Measurements from ENCODE around the gene KBTBD3. TPM values are rescaled to one million over a fixed set of nuclear protein-coding genes. Genes with fewer than 3 reads are reported as not detected.
A peak's percentile ranks its signal among the peaks of the same experiment; 100 is the strongest.

Gene KBTBD3
- total and polyA plus RNA-seq, 4 donors = 1.0 to 12.4 (median 2.4) TPM

DNA sequence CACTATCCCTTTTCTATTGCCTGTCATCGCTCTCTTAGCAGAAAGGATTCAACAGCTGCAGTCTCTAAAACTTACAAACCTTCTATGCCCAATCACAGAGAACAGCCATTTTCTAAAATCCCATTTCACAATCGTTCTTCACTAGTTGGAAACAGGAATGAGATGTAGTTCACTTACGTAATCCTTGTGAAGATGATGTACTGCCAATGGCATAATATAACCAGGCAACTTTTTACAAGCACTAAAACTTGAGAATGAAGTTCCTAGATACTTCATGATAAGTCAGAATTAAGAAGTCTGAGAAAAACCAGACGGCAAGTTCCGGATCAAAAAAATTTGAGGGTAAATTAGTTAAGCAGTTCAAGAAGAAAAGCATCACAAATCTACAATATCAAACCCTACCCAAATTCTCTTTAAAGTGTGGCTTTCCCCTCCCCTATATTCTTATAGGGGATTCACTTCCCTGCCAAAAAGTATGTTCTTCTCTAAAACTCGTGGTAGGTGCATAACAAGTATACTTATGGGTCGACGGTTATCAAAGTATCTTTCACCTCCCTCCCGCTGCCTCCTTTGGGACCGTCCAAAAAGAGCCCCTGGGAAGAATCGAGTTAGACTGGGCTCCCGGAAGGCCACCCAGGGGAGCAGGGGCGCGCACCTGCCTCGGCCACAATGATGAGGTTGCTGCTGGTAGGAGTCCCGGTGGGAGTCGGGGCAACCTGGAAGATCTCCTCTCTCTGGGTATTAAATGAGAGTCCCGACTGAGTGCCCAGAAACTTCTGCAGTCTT, 55.8 kb downstream of the KBTBD3 start:
- H3K36me3 ChIP-seq (ENCODE audit: control insufficient read depth in 4 of 4, insufficient read depth in 3 of 4, low read depth in 1 of 4, low read length in 3 of 4) = no peaks in the 10 kb centered on the region
- H3K27me3 ChIP-seq (ENCODE audit: control insufficient read depth in 4 of 4, insufficient read depth in 4 of 4, low read length in 3 of 4) = no peaks in the 10 kb centered on the region
- no peak for DNase-seq (ENCODE audit: low spot score)
- no peak overlapping the region for H3K9ac ChIP-seq (ENCODE audit: low read depth in 1 of 2, low read length in 2 of 2)
- WGBS = 20% methylated on average over 18 of the region's 18 CpGs
- peaks cover 2 to 15% (median 8%) of the 10 kb centered on the region in 4 donors for H3K4me1 ChIP-seq (ENCODE audit: control insufficient read depth in 4 of 4, insufficient read depth in 4 of 4, low read length in 3 of 4)
- no peaks in the 10 kb centered on the region for H3K9me3 ChIP-seq (ENCODE audit: control insufficient read depth in 4 of 4, low read length in 3 of 4)
- H3K4me3 ChIP-seq (ENCODE audit: low read depth in 1 of 3, low read length in 3 of 3) = peak overlapping the region; percentile 70 to 96 (median 90)
- TF ChIP-seq YY1 (IDR thresholded peaks at IDR 0.05) = peak; percentile 63
- TF ChIP-seq SP1 (IDR thresholded peaks at IDR 0.05) = no peak
- peak overlapping the region in 1 of 2 donors; percentile 46 for H3K27ac ChIP-seq (ENCODE audit: low read depth in 1 of 2, low read length in 2 of 2)

DNA sequence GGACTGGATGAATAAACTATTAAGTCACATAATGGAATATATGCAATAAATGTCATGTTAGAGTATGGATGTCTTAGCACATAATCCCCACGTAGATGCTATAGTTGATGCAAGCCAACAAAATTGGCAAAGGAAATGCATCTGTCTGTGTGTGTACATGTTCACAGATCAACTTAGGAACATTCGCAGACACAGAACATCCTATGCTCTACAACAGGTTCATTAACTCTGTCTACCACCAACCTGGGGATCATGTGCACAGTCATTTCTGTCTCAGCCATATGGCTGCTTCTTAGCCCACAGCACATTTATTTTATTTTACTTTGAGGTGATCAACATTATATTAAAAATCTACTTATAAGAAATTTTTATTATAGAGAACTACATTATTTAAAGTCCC, 60.1 kb downstream of the KBTBD3 start:
- no peak overlapping the region for H3K9ac ChIP-seq (ENCODE audit: low read depth in 1 of 2, low read length in 2 of 2)
- no peaks in the 10 kb centered on the region for H3K27me3 ChIP-seq (ENCODE audit: control insufficient read depth in 4 of 4, insufficient read depth in 4 of 4, low read length in 3 of 4)
- H3K4me1 ChIP-seq (ENCODE audit: control insufficient read depth in 4 of 4, insufficient read depth in 4 of 4, low read length in 3 of 4) = peaks cover 2 to 13% (median 8%) of the 10 kb centered on the region in 4 donors
- H3K9me3 ChIP-seq (ENCODE audit: control insufficient read depth in 4 of 4, low read length in 3 of 4) = no peaks in the 10 kb centered on the region
- no peak overlapping the region for H3K27ac ChIP-seq (ENCODE audit: low read depth in 1 of 2, low read length in 2 of 2)
- no peak for DNase-seq (ENCODE audit: low spot score)
- TF ChIP-seq REST (IDR thresholded peaks at IDR 0.05) = no peak
- TF ChIP-seq JUND (IDR thresholded peaks at IDR 0.05) = no peak
- TF ChIP-seq, protein P1, sequence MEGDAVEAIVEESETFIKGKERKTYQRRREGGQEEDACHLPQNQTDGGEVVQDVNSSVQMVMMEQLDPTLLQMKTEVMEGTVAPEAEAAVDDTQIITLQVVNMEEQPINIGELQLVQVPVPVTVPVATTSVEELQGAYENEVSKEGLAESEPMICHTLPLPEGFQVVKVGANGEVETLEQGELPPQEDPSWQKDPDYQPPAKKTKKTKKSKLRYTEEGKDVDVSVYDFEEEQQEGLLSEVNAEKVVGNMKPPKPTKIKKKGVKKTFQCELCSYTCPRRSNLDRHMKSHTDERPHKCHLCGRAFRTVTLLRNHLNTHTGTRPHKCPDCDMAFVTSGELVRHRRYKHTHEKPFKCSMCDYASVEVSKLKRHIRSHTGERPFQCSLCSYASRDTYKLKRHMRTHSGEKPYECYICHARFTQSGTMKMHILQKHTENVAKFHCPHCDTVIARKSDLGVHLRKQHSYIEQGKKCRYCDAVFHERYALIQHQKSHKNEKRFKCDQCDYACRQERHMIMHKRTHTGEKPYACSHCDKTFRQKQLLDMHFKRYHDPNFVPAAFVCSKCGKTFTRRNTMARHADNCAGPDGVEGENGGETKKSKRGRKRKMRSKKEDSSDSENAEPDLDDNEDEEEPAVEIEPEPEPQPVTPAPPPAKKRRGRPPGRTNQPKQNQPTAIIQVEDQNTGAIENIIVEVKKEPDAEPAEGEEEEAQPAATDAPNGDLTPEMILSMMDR (IDR thresholded peaks at IDR 0.05; ENCODE audit: low read depth, low read length, missing input control) = no peak
- TF ChIP-seq GABPA (IDR thresholded peaks at IDR 0.05 in 1 of 2, conservative IDR thresholded peaks at IDR 0.05 in 1 of 2) = no peak
- TF ChIP-seq YY1 (IDR thresholded peaks at IDR 0.05) = no peak
- WGBS = 96% methylated on average over 2 of the region's 2 CpGs
- no peak overlapping the region for H3K4me3 ChIP-seq (ENCODE audit: low read depth in 1 of 3, low read length in 3 of 3)
- H3K36me3 ChIP-seq (ENCODE audit: control insufficient read depth in 4 of 4, insufficient read depth in 3 of 4, low read depth in 1 of 4, low read length in 3 of 4) = no peaks in the 10 kb centered on the region

DNA sequence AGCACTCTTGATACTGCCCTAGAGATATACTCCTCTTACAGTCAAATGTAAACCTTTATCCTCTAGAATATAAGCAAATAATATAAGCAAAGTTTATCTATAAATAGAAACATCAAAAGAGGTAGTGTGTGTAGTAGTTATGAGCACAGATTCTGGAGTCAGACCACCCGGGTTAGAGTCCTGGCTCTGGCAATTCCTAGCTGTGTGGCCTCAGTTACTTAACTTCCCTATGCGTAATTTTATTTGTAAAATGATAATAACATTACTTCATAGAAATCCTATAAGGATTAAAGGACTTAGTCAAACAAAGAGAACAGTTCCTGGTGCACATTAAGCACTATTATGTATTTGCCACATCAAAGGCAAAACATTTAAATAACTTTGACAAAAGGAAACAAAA, 62.1 kb downstream of the KBTBD3 start:
- Histone ChIP-seq H3K4me1 (ENCODE audit: control insufficient read depth in 4 of 4, insufficient read depth in 4 of 4, low read length in 3 of 4) (peaks cover 0 to 1% (median 0%) of the 10 kb centered on the region in 4 donors), H3K4me3 (ENCODE audit: low read depth in 1 of 3, low read length in 3 of 3) (no peak overlapping the region), H3K27ac (ENCODE audit: low read depth in 1 of 2, low read length in 2 of 2) (no peak overlapping the region), H3K36me3 (ENCODE audit: control insufficient read depth in 4 of 4, insufficient read depth in 3 of 4, low read depth in 1 of 4, low read length in 3 of 4) (peaks cover 0 to 7% (median 4%) of the 10 kb centered on the region in 4 donors), H3K9me3 (ENCODE audit: control insufficient read depth in 4 of 4, low read length in 3 of 4) (no peaks in the 10 kb centered on the region), H3K27me3 (ENCODE audit: control insufficient read depth in 4 of 4, insufficient read depth in 4 of 4, low read length in 3 of 4) (no peaks in the 10 kb centered on the region), H3K9ac (ENCODE audit: low read depth in 1 of 2, low read length in 2 of 2) (no peak overlapping the region)
- 93% methylated on average over 2 of the region's 2 CpGs for WGBS
- no peak for TF ChIP-seq EGR1 (IDR thresholded peaks at IDR 0.05; ENCODE audit: low read depth in 2 of 2)
- no peak for TF ChIP-seq NR2F2 (IDR thresholded peaks at IDR 0.05)
- TF ChIP-seq JUND (IDR thresholded peaks at IDR 0.05) = no peak
- TF ChIP-seq, protein P2, sequence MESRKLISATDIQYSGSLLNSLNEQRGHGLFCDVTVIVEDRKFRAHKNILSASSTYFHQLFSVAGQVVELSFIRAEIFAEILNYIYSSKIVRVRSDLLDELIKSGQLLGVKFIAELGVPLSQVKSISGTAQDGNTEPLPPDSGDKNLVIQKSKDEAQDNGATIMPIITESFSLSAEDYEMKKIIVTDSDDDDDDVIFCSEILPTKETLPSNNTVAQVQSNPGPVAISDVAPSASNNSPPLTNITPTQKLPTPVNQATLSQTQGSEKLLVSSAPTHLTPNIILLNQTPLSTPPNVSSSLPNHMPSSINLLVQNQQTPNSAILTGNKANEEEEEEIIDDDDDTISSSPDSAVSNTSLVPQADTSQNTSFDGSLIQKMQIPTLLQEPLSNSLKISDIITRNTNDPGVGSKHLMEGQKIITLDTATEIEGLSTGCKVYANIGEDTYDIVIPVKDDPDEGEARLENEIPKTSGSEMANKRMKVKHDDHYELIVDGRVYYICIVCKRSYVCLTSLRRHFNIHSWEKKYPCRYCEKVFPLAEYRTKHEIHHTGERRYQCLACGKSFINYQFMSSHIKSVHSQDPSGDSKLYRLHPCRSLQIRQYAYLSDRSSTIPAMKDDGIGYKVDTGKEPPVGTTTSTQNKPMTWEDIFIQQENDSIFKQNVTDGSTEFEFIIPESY (IDR thresholded peaks at IDR 0.05) = no peak
- no peak for TF ChIP-seq MAX (IDR thresholded peaks at IDR 0.05)
- TF ChIP-seq FOXA2 (IDR thresholded peaks at IDR 0.05) = no peak
- TF ChIP-seq, protein P3, sequence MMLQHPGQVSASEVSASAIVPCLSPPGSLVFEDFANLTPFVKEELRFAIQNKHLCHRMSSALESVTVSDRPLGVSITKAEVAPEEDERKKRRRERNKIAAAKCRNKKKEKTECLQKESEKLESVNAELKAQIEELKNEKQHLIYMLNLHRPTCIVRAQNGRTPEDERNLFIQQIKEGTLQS (IDR thresholded peaks at IDR 0.05) = no peak
- TF ChIP-seq YY1 (IDR thresholded peaks at IDR 0.05) = no peak
- TF ChIP-seq RAD21 (IDR thresholded peaks at IDR 0.05) = no peak
- no peak for TF ChIP-seq FOXA1 (IDR thresholded peaks at IDR 0.05)
- TF ChIP-seq REST (IDR thresholded peaks at IDR 0.05) = no peak
- no peak for TF ChIP-seq RXRA (IDR thresholded peaks at IDR 0.05)
- DNase-seq (ENCODE audit: low spot score) = no peak

All from liver (tissue), 9 donors.